GM18907 (cell line): Measurements from ENCODE around the gene OR10V1.

Experiments used
- ATAC-seq: cut with Tn5 transposase; IDR thresholded peaks from one replicate; pipeline ENCODE4 v1.9.1; 2021; ENCODE audit warnings: mild to moderate bottlenecking, moderate library complexity; ENCODE audit not compliant: unreplicated experiment

OR10V1 gene

DNA sequence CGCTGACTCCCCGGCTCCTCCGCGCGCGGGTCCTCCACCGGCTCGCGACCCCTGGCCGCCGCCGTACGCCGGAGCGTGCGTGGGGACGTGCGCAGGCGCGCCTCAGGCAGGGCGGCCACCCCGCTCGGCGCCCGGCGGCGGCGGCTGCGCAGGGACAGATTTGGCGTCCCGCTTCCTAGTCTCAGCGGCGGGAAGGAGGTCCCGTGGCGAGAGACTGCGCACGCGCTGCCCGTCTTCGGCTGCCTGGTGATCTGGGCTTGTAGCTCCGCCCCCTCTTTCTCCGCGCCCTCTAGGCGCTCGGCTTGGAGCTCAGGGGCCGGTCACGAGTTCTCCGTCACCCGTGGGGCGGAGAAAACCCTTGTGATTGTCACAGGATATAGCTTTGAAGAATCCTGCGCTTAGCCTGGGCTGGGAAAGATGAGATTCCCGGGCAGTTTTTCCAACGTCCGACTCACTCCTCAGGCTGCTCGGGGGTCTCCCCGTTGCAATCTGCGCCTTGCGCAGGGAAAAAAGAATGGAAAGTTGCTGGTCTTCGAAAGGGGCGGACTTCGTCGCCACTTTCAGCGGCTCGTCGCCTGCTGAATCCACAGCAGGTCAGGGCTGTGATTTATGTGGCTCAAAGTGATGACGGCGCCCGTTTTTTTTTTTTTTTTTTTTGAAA is 44.6 kb downstream of the OR10V1 start, which contains the start of gene PATL1:
PATL1 (minus strand) TSS at position 88 of the 661 bp plus-strand sequence. CDS start 142 bp downstream, outside the sequence.
- peak; percentile 94 for ATAC-seq

DNA sequence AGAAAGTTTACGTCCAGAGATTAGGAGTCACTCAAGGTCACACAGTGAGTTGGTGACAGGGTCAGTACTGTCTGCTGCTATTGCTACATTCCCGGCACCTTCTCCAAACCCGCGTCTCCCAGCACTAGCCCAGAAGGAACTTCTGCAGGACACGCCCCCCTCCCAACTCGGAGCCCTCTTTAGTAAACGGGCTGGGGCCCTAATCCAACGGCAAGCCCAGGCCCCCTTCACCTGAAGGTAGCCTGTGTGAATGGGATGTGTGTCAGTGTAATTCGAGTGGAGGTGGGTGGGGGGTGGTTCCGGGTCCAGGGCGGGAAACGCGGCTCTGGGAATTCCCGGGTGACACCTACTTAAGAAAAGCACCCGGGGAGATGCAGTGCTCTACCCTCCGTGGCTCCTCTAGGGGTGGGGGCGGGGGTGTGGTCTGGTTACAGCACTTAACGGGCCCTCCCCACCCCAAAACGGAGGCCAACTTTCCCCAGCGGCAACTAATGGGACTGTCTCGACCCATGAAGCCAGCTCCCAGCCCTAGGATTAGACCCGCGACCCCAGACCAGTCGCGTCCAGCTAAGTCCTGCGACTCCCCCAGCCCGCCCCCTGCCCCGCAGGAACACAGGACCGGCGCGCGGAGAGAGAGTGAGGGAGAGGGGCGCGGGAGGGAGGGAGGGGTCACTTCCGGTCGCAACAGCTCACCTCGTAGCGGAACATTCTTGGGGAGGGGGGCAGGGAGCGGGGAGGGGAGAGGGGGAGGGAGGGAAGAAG is 45.3 kb downstream of the OR10V1 start:
- peak; percentile 37 for ATAC-seq

DNA sequence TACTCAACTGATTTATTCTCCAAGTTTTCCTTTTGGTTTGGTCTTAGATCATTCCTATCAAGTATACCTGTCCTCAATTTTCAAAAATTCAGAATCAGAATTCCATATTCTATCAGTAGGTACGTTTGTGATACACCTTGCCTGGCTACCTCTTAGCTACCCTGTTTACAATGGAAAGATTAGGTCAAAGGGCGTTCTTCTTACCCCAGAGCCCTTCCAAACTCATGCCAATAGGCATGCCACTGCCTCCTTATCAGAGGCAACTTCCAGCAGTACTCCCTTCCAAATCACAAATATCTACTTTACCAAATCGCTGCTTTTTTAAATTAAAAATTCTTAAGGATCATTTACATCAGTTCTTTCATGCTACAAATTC is 45.8 kb downstream of the OR10V1 start:
- ATAC-seq: no peak

DNA sequence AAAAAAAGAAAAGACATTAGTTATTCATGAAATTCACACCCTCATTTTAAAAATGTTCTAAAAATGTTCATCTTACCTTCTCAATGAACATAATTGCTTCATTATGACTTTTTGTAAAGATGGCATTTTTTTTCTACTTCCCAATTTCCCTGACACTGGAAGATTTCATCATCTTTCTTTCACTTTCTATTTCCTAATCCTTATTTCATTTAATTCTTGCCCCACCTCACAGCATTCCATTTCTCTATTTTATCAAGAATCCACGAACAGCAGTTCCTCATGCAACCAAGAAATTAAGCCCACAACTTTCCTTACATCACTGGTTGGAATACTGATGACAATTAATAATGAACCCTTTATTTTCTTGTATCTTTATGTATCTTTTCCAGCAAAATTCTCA is 46.7 kb downstream of the OR10V1 start:
- no peak for ATAC-seq
